Cardiac fibroblast (primary cell): Measurements from ENCODE around the gene APOBEC3B.
"Not testable (repeated sequence)": the region's sequence is repeated elsewhere in the genome, so short reads cannot be mapped to it uniquely, and the experiment has no call there.

ENCODE experiments used
- DNase-seq, 2 donors: peaks; one replicate each; pipeline versions ENCODE4 v3.0.0 to v3.0.0-alpha.2; 2010; ENCODE audit warnings: low read depth in 2 of 2
- H3K4me3 ChIP-seq, 2 donors: replicated peaks in 1 of 2; 1 replicate in 1 of 2; 2 replicates in 1 of 2; pipeline ENCODE4 v1.5.1; 2011; ENCODE audit warnings: low read depth in 2 of 2, low read length in 2 of 2, mild to moderate bottlenecking in 2 of 2, moderate library complexity in 1 of 2
- CTCF ChIP-seq: IDR thresholded peaks from one replicate; pipeline ENCODE4 v1.5.1; 2011; ENCODE audit warnings: low read depth, mild to moderate bottlenecking, low read length, inconsistent platforms

The APOBEC3B gene

GRCh38 chr22:39007177-39007576, 25.0 kb downstream of the APOBEC3B start:
- no peak overlapping the region for H3K4me3 ChIP-seq
- TF ChIP-seq CTCF, result no peak

GRCh38 chr22:39008271-39008850, 26.2 kb downstream of the APOBEC3B start:
- H3K4me3 ChIP-seq, DNase-seq: not testable (repeated sequence)

More at GRCh38 chr22:39007177-39007576, 25.0 kb downstream of the APOBEC3B start:
- DNase-seq, result no peak

- no peak overlapping the region for H3K4me3 ChIP-seq
- DNase-seq, result no peak
- TF ChIP-seq CTCF, result no peak
Measured at GRCh38 chr22:39010946-39011345, 28.8 kb downstream of the APOBEC3B start.

- no peak for DNase-seq
- no peak overlapping the region for H3K4me3 ChIP-seq
- no peak for TF ChIP-seq CTCF
Measured at GRCh38 chr22:39012533-39013511, 30.7 kb downstream of the APOBEC3B start.

GRCh38 chr22:39013561-39013941, 31.4 kb downstream of the APOBEC3B start:
- H3K4me3 ChIP-seq, result peak overlapping the region; percentile 48 to 69
- not testable (repeated sequence) for DNase-seq

- no peak for TF ChIP-seq CTCF
Measured at GRCh38 chr22:39013942-39014722, 32.0 kb downstream of the APOBEC3B start, which contains the start of gene APOBEC3C. Gene APOBEC3C (plus strand): TSS chr22:39014257. CDS start chr22:39014363, 106 bp downstream.

GRCh38 chr22:39014723-39015121, 32.6 kb downstream of the APOBEC3B start:
- peak in 1 of 2 donors; percentile 25 for DNase-seq
- peak overlapping the region; percentile 48 to 69 for H3K4me3 ChIP-seq

More at GRCh38 chr22:39013942-39014722, 32.0 kb downstream of the APOBEC3B start, which contains the start of gene APOBEC3C:
- DNase-seq, result peak; percentile 86 to 92
- peak within 1 kb of the TSS; percentile 48 to 69 for H3K4me3 ChIP-seq

- no peak for DNase-seq
- TF ChIP-seq CTCF, result no peak
- H3K4me3 ChIP-seq, result no peak overlapping the region
Measured at GRCh38 chr22:39016592-39016991, 34.4 kb downstream of the APOBEC3B start.
